Hepatocyte (in vitro differentiated cells): ENCODE measurements around the gene TTC32.
"Not testable (repeated sequence)": the region's sequence is repeated elsewhere in the genome, so short reads cannot be mapped to it uniquely, and the experiment has no call there.

ENCODE experiments used
- CTCF ChIP-seq: fragments of 200-600 bp; sonication (generic); IDR thresholded peaks from 2 replicates; pipeline ENCODE4 v1.5.1; 2016; ENCODE audit warnings: antibody characterized with exemption, mild to moderate bottlenecking; ENCODE audit not compliant: poor library complexity
- EZH2 ChIP-seq: fragments of 200-600 bp; sonication (generic); IDR thresholded peaks from 2 replicates; pipeline ENCODE4 v1.6.1; 2016; ENCODE audit warnings: antibody characterized with exemption, mild to moderate bottlenecking, borderline replicate concordance
- EZH2phosphoT487 ChIP-seq: fragments of 200-600 bp; sonication (generic); IDR thresholded peaks from one replicate; pipeline ENCODE4 v1.6.1; 2018; ENCODE audit warnings: antibody characterized with exemption, mild to moderate bottlenecking, low read depth, moderate library complexity; ENCODE audit not compliant: unreplicated experiment, severe bottlenecking

- not testable (repeated sequence) for TF ChIP-seq CTCF, EZH2, EZH2phosphoT487
Measured at GRCh38 chr2:19922188-19922587, 20.4 kb upstream of the TTC32 start.
